GM19452 (cell line): ENCODE measurements around the gene GLI3.

Experiments used
- ATAC-seq: cut with Tn5 transposase; IDR thresholded peaks from one replicate; pipeline ENCODE4 v1.9.1; 2021; ENCODE audit not compliant: unreplicated experiment

The GLI3 gene

GRCh38 chr7:42107484-42108240 lies 129.3 kb downstream of the GLI3 start:
- no peak for ATAC-seq

- no peak for ATAC-seq
Measured at GRCh38 chr7:42106562-42106961, 130.4 kb downstream of the GLI3 start.

- ATAC-seq, result no peak
Measured at GRCh38 chr7:42105554-42106358, 131.3 kb downstream of the GLI3 start.

GRCh38 chr7:42104694-42105093 lies 132.3 kb downstream of the GLI3 start:
- no peak for ATAC-seq

DNA sequence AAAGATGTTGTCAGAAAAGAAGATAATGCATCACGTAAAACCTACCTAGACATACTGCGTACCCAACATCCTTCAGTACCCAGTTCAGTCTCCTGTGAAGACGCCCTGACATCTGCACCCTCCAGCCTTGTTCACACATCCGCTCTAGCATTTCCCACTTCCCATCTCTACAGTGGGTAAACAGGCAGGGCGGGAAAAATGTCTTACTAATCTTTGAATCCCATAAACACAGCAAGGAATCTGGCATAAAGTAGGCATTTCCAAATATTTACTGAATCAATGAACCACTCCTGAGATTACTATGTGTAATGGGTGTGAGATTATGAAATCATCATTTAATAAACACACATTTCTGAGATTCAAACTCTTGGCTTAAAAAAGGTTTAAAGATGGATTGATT lies 132.8 kb downstream of the GLI3 start:
- ATAC-seq, result no peak

- ATAC-seq, result no peak
Measured at GRCh38 chr7:42103456-42103855, 133.6 kb downstream of the GLI3 start.

- no peak for ATAC-seq
Measured at GRCh38 chr7:42103020-42103419, 134.0 kb downstream of the GLI3 start.

DNA sequence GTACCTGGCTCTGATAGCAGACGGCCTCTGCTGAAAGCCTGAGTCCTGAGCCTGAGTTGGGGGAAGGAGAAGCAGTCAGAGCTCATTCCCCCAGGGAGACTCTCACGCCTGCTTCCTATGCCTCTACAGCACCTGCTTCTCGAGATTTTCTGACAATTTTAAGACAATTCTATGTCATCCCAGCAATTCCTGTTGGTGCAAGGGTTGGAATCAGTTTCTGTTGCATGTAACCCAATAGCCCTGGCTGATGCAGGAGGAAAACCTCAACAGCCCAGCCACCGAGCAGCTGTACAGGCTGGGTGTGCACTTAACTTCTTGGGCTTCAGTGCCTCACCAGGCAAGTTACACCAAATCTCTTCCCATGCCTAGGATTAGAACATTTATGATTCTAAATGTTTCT lies 134.7 kb downstream of the GLI3 start:
- ATAC-seq, result no peak

GRCh38 chr7:42100156-42100508 lies 136.9 kb downstream of the GLI3 start:
- ATAC-seq, result no peak

- ATAC-seq, result no peak
Measured at GRCh38 chr7:42099470-42100155, 137.4 kb downstream of the GLI3 start.

DNA sequence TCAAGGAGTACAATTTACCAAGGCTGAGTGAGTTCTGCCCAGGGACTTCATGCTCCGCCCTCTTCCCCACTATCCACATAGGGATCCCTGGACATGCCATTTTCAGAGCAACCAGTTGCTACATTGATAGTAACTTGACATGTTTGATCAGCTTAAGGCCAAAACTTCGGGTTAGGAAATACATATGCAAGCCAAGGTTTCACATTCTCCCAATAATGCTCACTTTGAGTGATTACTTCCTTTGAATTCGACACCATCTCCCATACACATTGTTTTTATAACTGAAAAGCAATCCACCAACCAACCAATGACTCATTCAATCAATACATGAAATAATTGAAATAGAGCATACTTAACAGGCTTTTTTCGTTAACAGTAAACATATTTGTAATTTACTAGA lies 137.9 kb downstream of the GLI3 start:
- no peak for ATAC-seq

- ATAC-seq, result no peak
Measured at GRCh38 chr7:42097752-42098151, 139.3 kb downstream of the GLI3 start.

DNA sequence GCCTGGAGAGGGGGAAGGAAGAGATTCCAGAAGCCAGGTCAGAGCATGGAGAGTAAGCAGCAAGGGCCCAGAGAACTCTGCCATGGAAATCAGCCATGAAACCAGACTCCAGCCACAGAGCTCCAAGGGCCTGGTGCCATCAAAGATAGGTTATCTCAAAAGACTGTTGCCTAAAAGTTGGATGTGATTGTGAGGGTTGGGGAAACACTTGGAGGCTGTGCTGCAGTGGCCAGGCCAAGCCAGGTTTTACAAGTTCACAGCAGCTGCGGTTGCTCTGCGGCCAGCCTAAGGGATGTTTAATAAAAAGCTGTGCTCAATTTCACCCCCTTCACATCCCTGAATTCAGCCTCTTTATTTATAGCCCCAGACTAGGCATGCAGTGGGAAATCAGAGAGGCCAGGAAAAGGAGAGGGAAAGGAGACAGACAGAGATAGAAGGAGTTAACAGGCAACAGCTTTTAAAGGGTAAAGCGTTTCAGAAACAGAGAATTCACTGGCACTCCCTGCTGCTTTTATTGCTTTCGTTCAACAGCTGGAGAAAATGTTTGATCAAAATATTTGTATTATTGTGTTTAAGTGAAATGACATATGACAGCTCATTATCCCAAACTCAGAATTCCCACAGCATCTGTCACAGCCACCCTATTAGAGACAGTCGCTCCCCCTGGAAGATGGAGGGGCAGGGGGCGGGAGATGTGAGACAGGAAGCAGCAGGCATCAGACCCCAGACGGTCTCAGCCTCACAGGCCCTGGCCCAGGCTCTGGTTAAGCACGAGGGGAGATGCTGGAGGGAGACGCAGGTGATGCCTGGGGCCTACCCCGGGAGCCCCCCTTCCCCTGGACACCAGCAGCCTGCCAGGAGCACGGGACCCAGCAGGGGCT lies 140.1 kb downstream of the GLI3 start:
- no peak for ATAC-seq

DNA sequence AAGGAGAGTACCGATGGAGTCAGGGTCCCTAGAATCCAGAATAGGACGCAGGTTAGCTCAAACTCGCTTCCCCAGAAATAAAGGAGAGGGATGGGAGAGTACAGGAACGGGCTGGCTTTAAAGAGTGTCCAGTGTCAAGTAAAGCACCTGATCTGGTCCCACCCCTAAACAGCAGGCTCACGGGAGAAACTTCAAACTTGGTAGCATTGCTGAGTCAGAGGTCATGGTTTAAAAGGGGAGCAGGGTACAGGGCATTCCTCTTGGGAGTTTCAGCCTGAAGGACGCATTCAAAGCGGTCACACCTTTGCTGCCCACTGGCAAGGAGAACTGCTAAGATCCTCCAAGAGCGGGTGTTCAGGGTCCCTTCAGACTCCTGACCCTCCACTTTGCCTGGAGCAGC lies 140.7 kb downstream of the GLI3 start:
- ATAC-seq, result no peak

GRCh38 chr7:42095791-42096190 lies 141.2 kb downstream of the GLI3 start:
- no peak for ATAC-seq

DNA sequence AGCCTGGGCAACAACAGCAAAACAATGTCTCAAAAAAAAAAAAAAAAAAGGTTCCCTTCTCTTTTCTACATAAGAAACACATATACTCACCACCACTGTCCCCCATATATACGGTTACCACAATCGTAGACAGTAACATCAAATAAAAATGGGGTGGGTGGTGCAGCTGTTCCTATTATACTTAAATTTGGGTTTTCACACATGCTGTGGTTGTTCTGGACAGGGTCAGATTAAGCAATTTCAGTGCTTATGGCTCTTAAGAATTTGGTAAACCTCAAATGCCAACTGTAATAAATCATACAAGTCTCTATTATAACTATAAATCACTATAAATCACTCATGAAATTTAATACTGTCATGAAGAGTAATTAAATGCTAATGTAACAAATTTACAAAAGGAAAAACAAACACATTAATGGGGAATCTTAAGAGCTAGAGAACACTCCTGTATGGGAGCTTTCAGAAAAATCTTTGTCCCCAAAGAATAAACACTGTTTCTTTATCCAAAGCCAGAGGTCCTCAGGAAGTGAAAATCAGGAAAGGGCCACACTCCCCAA lies 143.6 kb downstream of the GLI3 start:
- ATAC-seq, result no peak

- ATAC-seq, result no peak
Measured at GRCh38 chr7:42091461-42092291, 145.3 kb downstream of the GLI3 start.

- no peak for ATAC-seq
Measured at GRCh38 chr7:42090806-42091205, 146.2 kb downstream of the GLI3 start.

- ATAC-seq, result no peak
Measured at GRCh38 chr7:42090056-42090455, 147.0 kb downstream of the GLI3 start.

DNA sequence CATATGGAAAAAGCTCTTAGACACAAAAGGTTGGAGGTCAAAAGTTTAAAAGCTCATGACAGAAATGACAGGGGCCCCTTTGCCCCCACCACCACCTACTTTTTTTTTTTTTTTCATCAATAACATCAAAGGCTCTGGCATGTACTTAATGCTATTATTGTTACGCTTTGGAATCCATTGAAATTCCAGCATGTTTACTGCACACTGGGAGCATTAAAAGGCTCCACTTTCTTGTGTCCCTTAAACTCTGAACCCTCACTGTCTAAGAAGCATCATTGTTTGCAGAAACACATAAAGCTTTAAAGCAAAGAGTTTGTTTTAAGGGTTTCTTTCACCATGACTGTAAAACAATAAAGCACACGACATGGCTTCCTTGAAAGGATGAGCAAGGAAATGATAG lies 149.4 kb downstream of the GLI3 start:
- ATAC-seq, result no peak
